Stimulated activated CD4-positive, alpha-beta T cell treated with anti-CD3 and anti-CD28 coated beads, Interleukin-1b, Interleukin-23, amount 100 ng/mL, for 24 hours (primary cell): Measurements from ENCODE around the gene GAS7.
"Not testable (repeated sequence)": the region's sequence is repeated elsewhere in the genome, so short reads cannot be mapped to it uniquely, and the experiment has no call there.

Experiments used
- DNase-seq, 4 experiments: peaks; one replicate each; pipeline ENCODE4 v3.0.0-alpha.2; 2020; ENCODE audit warnings: low read depth in 4 of 4, low spot score in 1 of 4

The GAS7 gene

GRCh38 chr17:10031127-10031526 is 167.3 kb downstream of the GAS7 start:
- no peak for DNase-seq

- no peak for DNase-seq
These were observed 169.3 kb downstream of the GAS7 start for GRCh38 chr17:10029129-10029528.

- no peak for DNase-seq
These were observed 172.2 kb downstream of the GAS7 start for GRCh38 chr17:10025976-10026901.

GRCh38 chr17:10025224-10025623 is 173.2 kb downstream of the GAS7 start:
- DNase-seq = no peak

GRCh38 chr17:10022416-10022815 is 176.0 kb downstream of the GAS7 start:
- DNase-seq = no peak

GRCh38 chr17:10021272-10021984 is 177.0 kb downstream of the GAS7 start:
- no peak for DNase-seq

- DNase-seq = no peak
These were observed 178.4 kb downstream of the GAS7 start for GRCh38 chr17:10019941-10020451.

- no peak for DNase-seq
These were observed 179.9 kb downstream of the GAS7 start for GRCh38 chr17:10018461-10018891.

- DNase-seq = not testable (repeated sequence)
These were observed 181.3 kb downstream of the GAS7 start for GRCh38 chr17:10016958-10017570.

- DNase-seq = no peak
These were observed 184.9 kb downstream of the GAS7 start for GRCh38 chr17:10013365-10014112.

- no peak for DNase-seq
These were observed 187.7 kb downstream of the GAS7 start for GRCh38 chr17:10010752-10011151.

- DNase-seq = no peak
These were observed 194.7 kb downstream of the GAS7 start for GRCh38 chr17:10003705-10004104.

GRCh38 chr17:10002567-10003360 is 195.6 kb downstream of the GAS7 start:
- DNase-seq = not testable (repeated sequence)

- no peak for DNase-seq
These were observed 197.0 kb downstream of the GAS7 start for GRCh38 chr17:10001306-10001873.

GRCh38 chr17:9999919-10000695 is 198.3 kb downstream of the GAS7 start:
- no peak for DNase-seq

GRCh38 chr17:9998060-9998459 is 200.3 kb downstream of the GAS7 start:
- no peak for DNase-seq

- DNase-seq = no peak
These were observed 203.6 kb downstream of the GAS7 start for GRCh38 chr17:9994761-9995160.

GRCh38 chr17:9991796-9992195 is 206.6 kb downstream of the GAS7 start:
- no peak for DNase-seq

- DNase-seq = no peak
These were observed 207.1 kb downstream of the GAS7 start for GRCh38 chr17:9991351-9991750.
